ENCODE measurements around the gene CNOT3. TPM values are rescaled to one million over a fixed set of nuclear protein-coding genes. Genes with fewer than 3 reads are reported as not detected.

CNOT3 gene
- total RNA-seq, 1 experiment from 2014 or later = 87.4 TPM

- DNase-seq = no peak
- no peaks in the 10 kb centered on the region for H3K9me3 Mint-ChIP-seq (ENCODE audit: low read depth, unreplicated experiment)
- H3K27ac Mint-ChIP-seq (ENCODE audit: unreplicated experiment) = peak overlapping the region; percentile 56
- peaks cover 100% of the 10 kb centered on the region for H3K36me3 Mint-ChIP-seq (ENCODE audit: insufficient read depth, unreplicated experiment)
- H3K27me3 Mint-ChIP-seq (ENCODE audit: unreplicated experiment) = no peaks in the 10 kb centered on the region
- H3K4me1 Mint-ChIP-seq (ENCODE audit: low read depth, unreplicated experiment) = peaks cover 69% of the 10 kb centered on the region
- BruUV-seq (replicated peaks) = no TSS peak
- CTCF ChIA-PET = interaction anchor here (0.6 to 1.1 kb wide), 2 partner anchors 9 to 14 kb away, joined by 4 read pairs; partner anchors contain the start of gene TSEN34
- no peak overlapping the region for H3K4me3 Mint-ChIP-seq (ENCODE audit: low read depth, unreplicated experiment)
- intact Hi-C loops (cut with micrococcal nuclease; ENCODE audit: unreplicated experiment) = no loop called here
- TF ChIP-seq CTCF (IDR thresholded peaks at IDR 0.05; ENCODE audit: unreplicated experiment) = no peak
These were observed 67.4 kb downstream of the CNOT3 start for GRCh38 chr19:54204767-54205468.

Other genes starting within 250 kb of the CNOT3 start
- gene CACNG7, start 228.5 kb upstream of the CNOT3 start, total RNA-seq (2022) = not detected in 2 replicates
- gene CACNG8, start 174.8 kb upstream of the CNOT3 start, total RNA-seq (2022) = 13.4 and 19.0 TPM in 2 replicates
- 137 and 144 TPM in 2 replicates for gene CACNG6, start 146.1 kb upstream of the CNOT3 start, total RNA-seq (2022)
- gene VSTM1, start 73.9 kb upstream of the CNOT3 start, total RNA-seq (2022) = not detected in 2 replicates
- not detected in 2 replicates for gene TARM1, start 56.4 kb upstream of the CNOT3 start, total RNA-seq (2022)
- gene OSCAR, start 37.0 kb upstream of the CNOT3 start, total RNA-seq (2022) = 0.54 and 0.64 TPM in 2 replicates
- 228 and 255 TPM in 2 replicates for gene NDUFA3, start 34.9 kb upstream of the CNOT3 start, total RNA-seq (2022)
- gene TFPT, start 22.1 kb upstream of the CNOT3 start, total RNA-seq (2022) = 30.8 and 34.2 TPM in 2 replicates
- gene PRPF31, start 22.0 kb upstream of the CNOT3 start, total RNA-seq (2022) = 106 TPM in 2 replicates
- 9.9 and 10.7 TPM in 2 replicates for gene LENG1, start 22.0 kb downstream of the CNOT3 start, total RNA-seq (2022)
- 157 and 166 TPM in 2 replicates for gene TMC4, start 35.4 kb downstream of the CNOT3 start, total RNA-seq (2022)
- 287 and 323 TPM in 2 replicates for gene MBOAT7, start 51.8 kb downstream of the CNOT3 start, total RNA-seq (2022)
- 52.2 and 53.0 TPM in 2 replicates for gene TSEN34, start 53.5 kb downstream of the CNOT3 start, total RNA-seq (2022)
- gene RPS9, start 63.1 kb downstream of the CNOT3 start, total RNA-seq (2022) = 825 and 841 TPM in 2 replicates
- not detected in 2 replicates for gene LILRB3, start 85.2 kb downstream of the CNOT3 start, total RNA-seq (2022)
- not detected in 2 replicates for gene LILRA6, start 105.0 kb downstream of the CNOT3 start, total RNA-seq (2022)
- gene LILRB5, start 119.5 kb downstream of the CNOT3 start, total RNA-seq (2022) = not detected in 2 replicates
- not detected in 2 replicates for gene LILRB2, start 143.3 kb downstream of the CNOT3 start, total RNA-seq (2022)
- gene LILRA5, start 175.4 kb downstream of the CNOT3 start, total RNA-seq (2022) = not detected in 2 replicates
- not detected in 2 replicates for gene LILRA4, start 201.4 kb downstream of the CNOT3 start, total RNA-seq (2022)
- gene LAIR1, start 227.2 kb downstream of the CNOT3 start, total RNA-seq (2022) = 0.61 and 0.83 TPM in 2 replicates

Data from Calu3 (cell line).